Measurements from ENCODE around the gene ANKRD18B.
"Not testable (repeated sequence)": the region's sequence is repeated elsewhere in the genome, so short reads cannot be mapped to it uniquely, and the experiment has no call there.

DNA sequence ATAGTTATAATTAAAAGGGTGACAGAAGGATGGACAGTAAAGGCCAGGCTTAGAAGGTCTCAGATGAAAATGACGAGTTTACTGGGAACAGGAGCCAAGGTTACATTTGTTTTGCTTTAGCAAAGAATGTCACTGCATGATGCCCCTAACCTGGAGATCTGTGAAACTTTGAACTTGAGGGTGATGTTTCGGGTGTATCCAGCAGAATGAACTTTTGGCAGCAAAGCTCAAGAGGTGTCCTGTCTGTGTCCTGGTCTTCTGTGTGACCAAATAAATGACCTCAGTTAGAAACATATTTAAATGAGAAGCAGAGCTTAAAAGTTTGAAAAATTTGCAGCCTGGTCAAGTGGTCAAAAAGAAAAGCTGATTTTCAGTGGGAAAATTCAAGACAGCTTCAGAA lies 64.8 kb downstream of the ANKRD18B start:
- TF ChIP-seq CTCF (IDR thresholded peaks at IDR 0.05 in 8 of 11, conservative IDR thresholded peaks at IDR 0.05 in 3 of 11); POLR2A (IDR thresholded peaks at IDR 0.05); POLR2AphosphoS5 (IDR thresholded peaks at IDR 0.05): not testable (repeated sequence)

All from spleen (tissue), 7 donors.